Measurements from ENCODE around the gene KIAA0753.

The KIAA0753 gene

GRCh38 chr17:6683081-6683684 is 42.7 kb upstream of the KIAA0753 start:
- TF ChIP-seq CTCF (IDR thresholded peaks at IDR 0.05; ENCODE audit: low read depth, low read length) = no peak
- H3K4me3 ChIP-seq (replicated peaks in 1 of 2; ENCODE audit: low read depth in 2 of 2, low read length in 2 of 2) = no peak overlapping the region
- DNase-seq (ENCODE audit: low read depth in 2 of 2) = no peak

GRCh38 chr17:6682339-6682738 is 41.8 kb upstream of the KIAA0753 start:
- TF ChIP-seq CTCF (IDR thresholded peaks at IDR 0.05; ENCODE audit: low read depth, low read length) = no peak

GRCh38 chr17:6681671-6682070 is 41.2 kb upstream of the KIAA0753 start:
- DNase-seq (ENCODE audit: low read depth in 2 of 2) = peak in 1 of 2 donors; percentile 13
- TF ChIP-seq CTCF (IDR thresholded peaks at IDR 0.05; ENCODE audit: low read depth, low read length) = no peak
- H3K4me3 ChIP-seq (replicated peaks in 1 of 2; ENCODE audit: low read depth in 2 of 2, low read length in 2 of 2) = no peak overlapping the region

More at GRCh38 chr17:6682339-6682738, 41.8 kb upstream of the KIAA0753 start:
- DNase-seq (ENCODE audit: low read depth in 2 of 2) = no peak
- H3K4me3 ChIP-seq (replicated peaks in 1 of 2; ENCODE audit: low read depth in 2 of 2, low read length in 2 of 2) = no peak overlapping the region

- DNase-seq (ENCODE audit: low read depth in 2 of 2) = no peak
- TF ChIP-seq CTCF (IDR thresholded peaks at IDR 0.05; ENCODE audit: low read depth, low read length) = no peak
- H3K4me3 ChIP-seq (replicated peaks in 1 of 2; ENCODE audit: low read depth in 2 of 2, low read length in 2 of 2) = no peak overlapping the region
Measured at GRCh38 chr17:6681176-6681575, 40.7 kb upstream of the KIAA0753 start.

GRCh38 chr17:6679241-6679640 is 38.7 kb upstream of the KIAA0753 start:
- TF ChIP-seq CTCF (IDR thresholded peaks at IDR 0.05; ENCODE audit: low read depth, low read length) = no peak
- no peak overlapping the region for H3K4me3 ChIP-seq (replicated peaks in 1 of 2; ENCODE audit: low read depth in 2 of 2, low read length in 2 of 2)
- DNase-seq (ENCODE audit: low read depth in 2 of 2) = no peak

- H3K4me3 ChIP-seq (replicated peaks in 1 of 2; ENCODE audit: low read depth in 2 of 2, low read length in 2 of 2) = no peak overlapping the region
- DNase-seq (ENCODE audit: low read depth in 2 of 2) = no peak
- no peak for TF ChIP-seq CTCF (IDR thresholded peaks at IDR 0.05; ENCODE audit: low read depth, low read length)
Measured at GRCh38 chr17:6677946-6678345, 37.4 kb upstream of the KIAA0753 start.

Data from cardiac fibroblast (primary cell).